ENCODE results near the gene UTF1.

Gene UTF1

DNA sequence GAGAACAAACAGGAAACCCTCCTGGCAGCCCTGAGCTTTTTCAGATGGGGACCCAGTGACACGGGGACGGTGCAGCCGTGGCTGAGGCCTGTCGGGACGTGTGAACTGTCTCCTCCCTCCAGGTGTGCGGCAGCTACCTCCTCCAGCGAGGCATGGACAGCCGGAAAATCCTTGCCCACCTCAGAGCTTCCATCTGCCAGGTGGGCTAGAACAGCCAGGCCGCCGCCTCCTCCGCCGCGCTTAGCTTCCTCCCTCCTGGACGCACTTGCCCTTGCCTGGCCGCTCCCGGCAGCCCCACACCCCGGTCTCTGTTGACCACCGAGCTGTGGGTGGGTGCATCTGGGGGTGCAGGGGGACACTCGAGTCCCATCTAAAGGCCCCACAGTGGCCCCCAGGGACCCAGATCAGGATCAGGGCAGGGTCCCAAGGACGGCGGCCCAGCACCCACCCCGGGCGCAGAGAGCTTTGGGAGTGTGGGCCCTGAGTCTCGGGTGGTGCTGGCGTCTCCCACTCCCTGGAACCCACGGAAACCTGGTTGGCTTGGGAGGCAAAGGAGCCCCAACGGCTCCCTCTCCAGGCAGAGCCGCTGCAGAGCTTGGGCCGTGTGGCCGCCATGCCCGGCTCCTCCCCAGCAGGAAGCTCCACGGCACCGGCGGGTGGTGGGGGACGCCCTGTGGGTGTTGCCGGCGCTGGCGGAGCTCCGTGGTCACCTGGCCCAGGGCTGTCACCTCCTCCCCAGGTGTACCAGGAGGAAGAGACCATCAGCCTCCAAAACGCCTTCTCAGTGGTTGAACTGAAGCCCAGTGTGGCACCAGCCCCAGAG lies 32.9 kb upstream of the UTF1 start:
- DNase-seq (ENCODE audit: low read depth): no peak

DNA sequence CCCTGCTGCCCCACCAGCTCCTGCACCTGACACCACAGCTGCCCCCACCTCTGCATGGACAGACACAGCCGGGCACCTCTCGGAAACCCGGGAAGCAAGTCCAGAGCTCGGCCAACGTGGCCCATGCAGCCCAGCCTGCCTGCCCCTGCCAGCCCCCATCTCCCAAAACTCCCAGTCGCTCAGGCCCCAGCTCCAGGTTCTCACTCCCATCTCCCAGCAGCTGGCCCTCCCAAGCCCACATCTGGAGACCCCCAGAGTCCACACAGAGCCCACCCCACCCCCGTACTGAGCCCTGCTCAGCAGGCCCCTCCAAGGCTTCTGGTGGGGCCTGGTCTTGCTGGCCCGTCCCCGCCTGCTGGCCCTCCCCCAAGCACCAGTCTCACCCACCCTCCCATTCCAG lies 32.2 kb upstream of the UTF1 start:
- no peak for DNase-seq (ENCODE audit: low read depth)

DNA sequence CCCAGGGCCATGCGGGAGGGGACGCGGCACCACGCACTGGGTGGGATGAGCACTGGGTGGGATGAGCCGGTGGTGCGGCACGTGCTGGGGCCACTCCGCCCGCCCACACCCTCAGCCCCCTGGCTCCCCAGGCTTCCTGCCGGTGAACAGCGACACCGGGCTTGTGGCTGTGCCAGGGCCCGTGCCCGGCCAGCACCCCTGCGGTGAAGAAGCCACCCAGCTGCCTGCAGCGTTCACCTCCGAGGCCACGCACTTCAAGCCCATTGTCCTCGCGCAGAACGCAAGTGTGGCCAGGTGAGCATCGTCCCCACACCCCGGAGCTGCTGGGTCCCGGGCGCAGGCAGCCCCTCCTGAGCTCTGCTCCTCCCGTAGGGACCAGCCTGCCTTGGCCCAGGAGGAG lies 31.8 kb upstream of the UTF1 start:
- no peak for DNase-seq (ENCODE audit: low read depth)

DNA sequence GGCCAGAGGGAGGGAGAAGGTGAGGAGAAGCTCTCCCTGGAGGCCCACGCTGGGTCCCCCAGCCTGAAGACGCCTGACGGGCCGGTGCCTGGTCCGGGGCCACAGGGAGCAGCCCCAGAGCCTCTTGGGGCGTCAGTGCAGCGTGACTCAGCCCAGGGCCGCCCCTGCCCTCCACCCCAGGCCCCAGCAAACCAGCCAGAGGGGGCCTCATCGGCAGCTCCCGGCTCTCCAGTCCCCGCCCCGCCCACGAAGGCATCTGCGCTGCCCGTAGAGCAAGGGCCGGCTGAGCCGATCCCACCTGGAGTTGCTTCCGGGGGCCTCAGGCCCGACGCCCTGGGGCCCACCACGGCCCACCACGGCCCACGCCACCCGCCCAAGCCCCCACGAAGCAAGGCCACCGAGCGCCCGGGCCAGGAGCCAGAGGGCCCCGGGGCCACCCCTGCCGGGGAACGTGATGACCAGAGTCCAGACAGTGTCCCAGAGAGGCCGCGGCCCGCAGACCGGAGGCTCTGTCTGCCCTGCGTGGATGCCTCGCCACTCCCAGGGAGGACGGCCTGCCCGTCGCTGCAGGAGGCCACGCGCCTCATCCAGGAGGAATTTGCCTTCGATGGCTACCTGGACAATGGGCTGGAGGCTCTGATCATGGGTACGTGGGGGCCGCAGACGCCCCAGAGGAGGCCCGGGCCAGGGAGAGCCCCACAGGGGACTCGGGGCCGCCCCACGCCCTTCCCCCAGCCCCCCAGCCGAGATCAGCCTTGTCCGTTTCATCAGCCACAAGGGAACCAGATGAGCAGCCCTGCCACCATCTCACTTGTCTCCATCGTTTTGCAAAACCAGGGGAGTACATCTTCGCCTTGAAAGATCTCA lies 31.2 kb upstream of the UTF1 start:
- DNase-seq (ENCODE audit: low read depth): no peak

DNA sequence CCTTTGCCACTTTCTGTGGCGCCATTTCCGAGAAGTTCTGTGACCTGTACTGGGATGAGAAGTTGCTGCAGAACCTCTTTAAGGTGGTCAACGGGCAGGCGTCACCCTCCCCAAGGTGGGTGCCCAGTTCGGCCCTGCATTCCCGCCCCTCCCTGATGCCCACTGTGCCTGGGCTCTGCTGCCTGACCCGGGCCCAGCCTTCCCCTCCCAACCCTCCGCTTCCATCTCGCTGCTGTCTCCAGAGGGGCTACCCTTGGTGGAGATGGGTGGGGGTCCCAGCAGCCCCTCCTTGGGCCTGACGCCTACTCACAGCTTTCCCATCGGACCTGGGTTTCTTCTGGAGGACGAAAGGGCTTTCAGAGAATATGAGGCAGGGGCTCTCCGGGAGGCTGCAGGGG lies 30.5 kb upstream of the UTF1 start:
- no peak for DNase-seq (ENCODE audit: low read depth)

DNA sequence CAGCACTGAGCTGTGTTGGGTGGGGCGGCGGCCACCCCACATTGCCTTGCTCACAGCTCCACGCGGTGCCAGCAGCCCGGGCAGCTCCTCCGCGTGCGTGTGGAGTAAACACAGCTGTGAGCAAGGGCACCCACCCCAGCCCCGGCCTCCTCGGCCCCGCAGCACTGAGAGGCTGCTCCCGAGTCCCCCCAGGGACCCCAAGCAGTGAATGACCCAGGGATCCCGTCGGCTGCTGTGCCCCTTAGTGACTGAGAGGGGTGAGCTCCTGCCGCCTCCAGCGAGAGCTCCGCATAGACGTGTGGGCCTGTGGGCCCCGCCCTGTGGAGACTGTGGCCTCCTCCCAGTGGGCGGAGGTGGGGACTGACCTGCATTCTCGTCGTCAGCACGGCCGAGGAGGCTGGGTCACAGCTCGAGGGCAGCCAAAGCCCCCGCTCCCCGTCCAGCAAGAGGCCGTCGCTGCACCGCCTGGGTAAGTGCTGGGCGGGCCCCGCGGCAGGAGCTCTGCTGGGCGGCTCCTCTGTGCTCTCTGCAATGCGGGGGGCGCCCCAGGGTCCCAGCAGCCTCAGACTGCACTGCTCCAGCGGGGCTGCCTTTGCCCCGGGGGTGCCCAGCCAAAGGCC lies 29.9 kb upstream of the UTF1 start:
- DNase-seq (ENCODE audit: low read depth): no peak

DNA sequence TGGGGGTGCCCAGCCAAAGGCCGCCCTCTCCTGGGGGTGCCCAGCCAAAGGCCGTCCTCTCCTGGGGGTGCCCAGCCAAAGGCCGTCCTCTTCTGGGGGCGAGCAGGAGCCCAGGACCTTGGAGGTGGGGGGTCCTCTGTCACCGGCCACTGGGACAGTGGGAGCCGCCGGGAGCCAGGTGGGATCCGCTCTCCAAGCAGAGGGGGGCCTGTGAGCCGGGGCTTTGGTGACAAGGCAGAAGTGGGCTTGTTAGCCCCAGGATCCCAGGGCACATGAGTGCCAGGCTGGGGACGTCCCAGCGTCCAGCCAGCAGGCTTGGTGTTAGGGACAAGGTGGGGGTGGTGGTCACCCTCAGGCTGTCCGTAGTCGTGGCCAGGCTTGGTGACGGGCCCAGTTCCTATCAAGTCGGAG lies 29.4 kb upstream of the UTF1 start:
- DNase-seq (ENCODE audit: low read depth): no peak

DNA sequence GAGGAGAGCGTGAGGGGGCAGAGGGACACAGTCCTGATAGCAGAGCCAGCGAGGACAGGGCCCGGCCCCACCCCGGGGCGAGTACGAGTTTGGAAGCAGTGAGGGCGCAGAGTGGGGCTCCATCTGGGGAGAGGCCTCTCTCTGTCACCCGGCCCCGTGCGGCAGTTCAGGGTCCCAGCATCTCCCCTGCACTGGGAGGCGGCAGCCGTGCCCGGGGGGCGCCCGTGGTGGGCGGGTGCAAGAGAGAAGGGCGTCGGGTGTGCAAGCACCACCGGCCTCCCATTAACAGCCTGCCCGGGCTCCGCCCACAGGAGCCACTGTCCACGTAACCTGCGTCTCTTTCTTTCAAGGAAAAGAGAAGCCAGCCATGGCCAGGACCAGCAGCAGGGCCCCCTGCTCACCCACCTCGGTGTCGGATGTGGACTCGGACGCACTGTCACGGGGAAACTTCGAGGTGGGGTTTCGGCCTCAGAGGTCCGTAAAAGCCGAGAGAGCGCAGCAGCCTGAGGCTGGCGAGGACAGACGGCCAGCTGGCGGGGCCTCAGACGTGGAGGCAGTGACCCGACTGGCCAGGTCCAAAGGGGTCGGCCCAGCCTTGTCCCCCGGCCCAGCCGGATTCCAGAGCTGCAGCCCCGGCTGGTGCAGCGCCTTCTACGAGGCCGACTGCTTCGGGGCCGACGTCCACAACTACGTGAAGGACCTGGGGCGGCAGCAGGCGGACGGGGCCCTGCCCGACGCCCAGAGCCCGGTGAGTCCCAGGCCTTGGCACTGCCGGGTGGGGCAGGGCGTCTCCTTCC lies 28.7 kb upstream of the UTF1 start:
- DNase-seq (ENCODE audit: low read depth): no peak

DNA sequence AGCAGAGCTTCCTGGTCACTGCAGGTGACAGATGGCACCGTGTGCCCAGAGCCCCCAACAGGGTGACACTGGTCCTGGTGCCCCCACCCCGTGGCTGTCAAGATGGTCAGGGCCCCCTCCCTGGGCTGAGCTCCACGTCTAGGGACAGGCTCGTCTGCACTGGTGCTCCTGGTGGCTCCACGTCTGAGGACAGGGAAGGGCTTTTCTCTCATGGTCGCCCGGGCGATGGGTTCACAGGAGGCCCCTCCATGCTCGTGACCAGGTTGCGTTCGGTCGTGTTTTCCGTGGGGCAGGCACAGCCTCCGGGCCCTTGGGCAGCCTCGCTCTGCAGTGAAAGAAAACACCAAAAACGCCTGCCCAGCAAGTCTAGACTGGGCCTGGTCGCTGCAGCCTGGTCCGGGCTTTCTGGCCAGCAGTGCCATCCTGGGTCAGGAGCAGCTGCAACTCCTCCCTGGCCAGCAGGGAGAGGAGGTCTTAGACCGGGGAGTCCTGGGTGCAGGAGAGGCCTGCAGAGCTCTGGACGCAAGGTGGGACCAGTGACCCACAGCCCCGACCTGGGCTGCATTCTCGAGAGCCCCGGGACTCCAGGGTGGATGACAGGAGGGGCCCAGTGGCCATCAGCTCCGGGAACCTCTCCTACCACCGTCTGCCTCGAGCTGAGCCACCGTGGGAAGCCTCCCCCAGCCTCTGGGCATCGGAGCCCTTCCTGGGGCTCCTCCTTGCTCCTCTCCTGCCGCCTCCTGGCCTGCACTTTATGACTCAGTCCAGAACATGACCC lies 27.9 kb upstream of the UTF1 start:
- DNase-seq (ENCODE audit: low read depth): no peak

DNA sequence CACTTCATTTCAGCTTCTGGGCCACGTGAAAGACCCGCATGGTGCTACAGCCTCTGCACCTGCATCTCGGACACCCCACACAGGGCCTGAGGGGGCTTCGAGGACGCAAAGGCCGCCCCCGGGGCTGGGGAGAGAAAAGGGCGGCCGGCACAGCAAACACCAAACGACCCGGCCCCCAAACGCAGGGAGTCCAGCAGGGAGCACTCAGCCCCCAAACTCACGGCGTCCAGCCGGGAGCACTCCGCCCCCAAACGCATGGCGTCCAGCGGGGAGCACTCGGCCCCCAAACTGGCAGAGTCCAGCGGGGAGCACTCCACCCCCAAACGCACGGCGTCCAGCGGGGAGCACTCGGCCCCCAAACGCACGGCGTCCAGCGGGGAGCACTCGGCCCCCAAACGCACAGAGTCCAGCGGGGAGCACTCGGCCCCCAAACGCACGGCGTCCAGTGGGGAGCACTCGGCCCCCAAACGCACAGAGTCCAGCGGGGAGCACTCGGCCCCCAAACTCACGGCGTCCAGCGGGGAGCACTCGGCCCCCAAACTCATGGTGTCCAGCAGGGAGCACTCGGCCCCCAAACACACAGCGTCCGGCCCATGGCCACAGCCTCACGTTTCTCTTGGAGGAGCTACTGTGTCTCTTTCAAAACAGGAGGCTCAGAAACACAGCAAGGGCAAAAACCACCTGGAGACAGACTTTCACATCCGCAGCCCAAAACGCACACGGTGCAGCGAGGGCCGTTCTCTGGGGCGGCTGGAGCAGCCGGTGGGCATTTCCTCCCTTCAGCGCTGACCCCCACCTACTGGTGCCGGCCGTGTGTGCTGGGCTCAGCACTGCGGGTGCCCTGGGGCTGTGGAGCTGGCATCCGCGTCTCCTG lies 27.0 kb upstream of the UTF1 start:
- DNase-seq (ENCODE audit: low read depth): no peak

DNA sequence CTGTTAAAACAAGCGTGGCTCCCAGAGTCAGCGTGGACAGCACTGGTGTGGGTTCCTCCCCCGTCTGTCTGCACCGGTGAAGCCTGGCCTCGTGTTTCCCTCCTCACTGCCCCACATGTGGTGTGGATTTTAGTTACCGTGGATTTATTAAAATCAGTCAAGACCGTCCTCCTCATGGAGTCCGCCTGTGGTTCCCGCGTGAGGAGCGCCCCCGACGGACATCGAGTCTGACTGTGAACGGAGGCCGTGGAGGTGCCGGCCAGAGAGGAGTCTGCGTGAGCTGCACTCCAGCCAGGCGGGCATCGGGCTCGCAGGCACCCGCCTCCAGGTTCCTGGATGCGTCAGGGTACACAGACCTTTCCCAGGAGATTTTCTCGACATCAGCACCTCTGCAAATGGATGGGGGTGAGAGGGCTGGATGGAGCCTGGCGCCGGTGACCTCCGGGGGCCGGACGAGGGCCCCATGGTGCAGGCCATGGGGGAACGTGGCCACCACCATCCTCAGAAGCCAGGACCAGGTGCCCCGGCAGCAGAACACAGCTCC lies 26.3 kb upstream of the UTF1 start:
- no peak for DNase-seq (ENCODE audit: low read depth)

DNA sequence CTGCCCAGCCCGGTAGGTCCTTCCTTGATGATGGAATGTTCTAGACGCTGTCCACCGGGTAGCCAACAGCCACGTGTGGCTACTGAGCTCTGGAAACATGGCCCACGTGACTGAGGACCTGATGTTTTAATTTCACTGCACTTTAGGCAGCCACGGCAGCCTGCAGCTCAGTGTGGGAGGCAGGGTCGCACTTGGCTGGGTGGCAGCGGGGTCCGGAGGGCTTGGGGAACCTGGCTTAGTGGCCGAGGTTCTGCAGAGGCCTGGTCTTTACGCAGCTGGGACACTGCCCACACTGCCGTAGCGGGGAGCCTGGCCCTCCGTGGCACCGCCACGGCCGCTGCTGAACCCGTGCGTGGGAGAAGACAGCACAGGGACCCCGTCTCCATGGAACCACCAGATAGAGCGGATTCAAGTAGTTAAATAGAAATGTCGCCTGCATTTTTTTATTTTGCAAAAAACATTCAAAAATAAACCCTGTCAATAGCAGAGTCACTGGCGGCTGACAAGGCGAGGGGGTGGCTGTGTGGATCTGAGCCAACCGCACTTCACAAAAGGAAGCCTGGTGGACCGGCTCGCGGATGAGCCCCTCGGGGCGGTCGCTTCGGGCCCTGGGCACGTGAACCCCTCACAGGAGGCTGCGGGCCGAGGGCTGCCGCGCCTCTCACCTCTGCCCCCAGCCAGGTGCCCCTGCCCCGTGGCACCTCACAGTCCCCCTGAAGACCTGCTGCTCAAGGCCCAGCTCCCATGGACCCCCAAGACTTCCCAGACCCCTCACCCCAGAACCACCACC lies 25.6 kb upstream of the UTF1 start:
- no peak for DNase-seq (ENCODE audit: low read depth)

DNA sequence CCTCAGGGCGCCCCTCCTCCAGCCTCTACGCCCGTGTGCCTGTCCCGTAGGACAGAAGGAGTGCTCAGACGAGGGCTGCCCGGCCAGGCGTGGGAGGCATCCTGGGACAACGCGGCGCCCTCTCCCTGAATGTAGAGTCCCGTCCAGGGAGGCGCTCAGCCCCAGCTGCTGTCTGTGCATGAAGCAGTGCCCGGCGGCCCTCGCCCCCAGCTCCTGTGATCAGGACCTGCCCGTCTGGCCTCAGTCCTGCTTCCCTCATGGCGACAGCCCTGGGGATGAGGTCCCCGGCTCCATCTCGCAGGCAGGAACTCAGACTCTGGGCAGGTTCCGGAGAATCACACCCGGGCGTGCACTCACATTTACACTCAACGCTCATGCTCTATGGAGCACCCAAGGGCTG lies 24.9 kb upstream of the UTF1 start:
- no peak for DNase-seq (ENCODE audit: low read depth)

DNA sequence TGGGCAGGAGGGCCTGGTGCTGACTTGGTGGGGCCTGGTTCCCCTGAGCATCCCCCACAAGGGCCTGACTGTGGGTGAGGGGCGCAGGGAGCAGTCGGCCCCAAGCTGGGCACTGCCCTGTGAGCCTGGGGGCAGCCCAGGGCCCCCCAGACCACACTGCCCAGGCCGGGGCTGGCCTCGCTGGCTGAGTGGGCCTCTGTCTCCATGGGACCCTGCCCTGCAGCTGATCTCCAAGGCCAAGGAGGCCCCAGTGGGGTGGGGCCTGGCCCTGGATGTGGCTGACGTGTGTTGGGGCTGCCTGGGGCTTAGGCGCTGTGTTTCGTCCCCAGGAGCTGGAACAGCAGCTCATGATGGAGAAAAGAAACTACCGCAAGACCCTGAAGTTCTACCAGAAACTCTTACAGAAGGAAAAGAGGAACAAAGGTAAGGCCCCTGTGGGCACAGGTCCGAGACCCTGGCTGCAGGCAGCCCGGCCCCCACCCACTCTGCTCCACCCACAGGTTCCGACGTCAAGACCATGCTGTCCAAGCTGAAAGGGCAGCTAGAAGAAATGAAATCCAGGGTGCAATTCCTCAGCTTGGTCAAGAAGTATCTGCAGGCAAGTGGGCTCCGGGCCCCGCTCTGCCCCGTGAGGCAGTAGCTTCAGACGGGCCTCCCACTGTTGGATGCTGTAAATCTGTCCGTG lies 23.5 kb upstream of the UTF1 start:
- no peak for DNase-seq (ENCODE audit: low read depth)

DNA sequence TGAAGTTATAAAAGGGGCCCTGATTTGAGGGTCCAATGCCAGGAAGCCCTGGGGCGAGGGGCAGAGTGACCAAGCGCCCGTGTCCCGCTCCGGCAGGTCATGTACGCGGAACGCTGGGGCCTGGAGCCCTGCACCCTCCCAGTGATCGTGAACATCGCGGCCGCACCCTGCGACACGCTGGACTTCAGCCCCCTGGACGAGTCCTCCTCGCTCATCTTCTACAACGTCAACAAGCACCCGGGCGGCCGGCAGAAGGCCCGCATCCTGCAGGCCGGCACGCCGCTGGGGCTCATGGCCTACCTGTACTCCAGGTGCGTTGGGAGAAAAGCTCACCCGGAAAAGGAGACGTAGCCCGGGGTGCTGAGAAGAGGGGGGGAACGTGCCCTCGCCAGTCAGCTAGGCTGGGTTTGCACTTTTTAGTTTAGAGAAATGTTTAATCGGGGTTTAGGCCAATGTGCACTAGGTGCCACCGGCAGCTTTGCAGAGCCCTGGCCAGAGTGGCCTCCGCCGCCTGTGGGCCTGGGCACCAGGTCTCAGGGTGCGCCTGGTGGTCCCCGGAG lies 22.9 kb upstream of the UTF1 start:
- DNase-seq (ENCODE audit: low read depth): no peak

DNA sequence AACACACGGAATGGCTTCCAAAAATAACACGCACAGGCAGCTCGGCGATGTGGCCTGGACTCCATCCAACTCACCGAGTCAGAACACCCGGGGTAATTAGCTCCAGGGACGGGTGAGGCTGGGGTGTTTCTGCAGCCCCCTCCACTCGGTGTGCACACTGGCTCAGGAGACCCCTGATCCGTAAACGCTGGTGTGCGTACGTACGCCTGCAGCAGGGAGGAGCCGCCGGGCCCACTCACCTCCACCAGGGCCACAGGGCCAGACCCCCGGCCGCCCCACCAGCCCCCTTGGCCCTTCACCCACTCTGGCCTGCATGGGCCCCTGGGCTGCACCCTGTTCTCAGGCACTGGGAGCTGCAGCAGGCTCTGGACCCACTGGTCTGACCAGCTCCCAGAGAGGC lies 22.4 kb upstream of the UTF1 start:
- DNase-seq (ENCODE audit: low read depth): no peak

DNA sequence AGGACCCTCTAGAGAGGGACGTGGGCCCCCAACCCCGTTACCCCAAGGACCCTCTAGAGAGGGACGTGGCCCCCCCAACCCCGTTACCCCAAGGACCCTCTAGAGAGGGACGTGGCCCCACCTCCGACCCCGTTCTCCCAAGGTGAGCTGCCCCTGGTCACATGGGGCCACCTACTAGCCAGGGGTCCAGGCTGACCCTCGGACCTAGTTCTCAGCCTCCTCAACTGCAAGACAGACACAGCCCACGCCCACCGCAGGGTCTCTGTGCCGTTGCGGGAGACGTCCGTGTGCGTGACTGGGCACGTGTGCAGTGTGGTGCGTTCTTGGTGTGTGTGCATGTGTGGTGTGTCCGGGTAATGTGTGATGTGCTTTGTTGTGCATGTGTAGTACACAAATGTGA lies 21.6 kb upstream of the UTF1 start:
- no peak for DNase-seq (ENCODE audit: low read depth)

DNA sequence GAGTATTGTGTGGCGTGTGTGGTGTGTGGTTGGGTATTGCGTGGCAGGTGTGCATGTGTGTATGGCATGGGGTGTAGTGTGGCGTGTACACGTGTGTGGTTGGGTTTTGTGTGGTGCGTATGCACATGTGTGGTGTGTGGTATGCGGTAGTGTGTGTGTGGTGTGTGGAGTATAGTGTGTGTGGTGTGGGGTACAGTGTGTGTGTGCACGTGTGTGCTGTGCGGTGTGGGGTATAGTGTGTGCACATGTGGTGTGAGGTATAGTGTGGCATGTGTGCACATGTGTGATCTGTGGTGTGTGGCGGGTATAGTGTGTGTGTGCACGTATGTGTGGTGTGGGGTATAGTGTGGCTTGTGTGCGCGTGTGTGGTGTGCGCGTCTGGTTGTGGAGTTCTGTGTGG lies 20.9 kb upstream of the UTF1 start:
- DNase-seq (ENCODE audit: low read depth): no peak
